Measurements from ENCODE around the gene STEAP3. TPM values are rescaled to one million over a fixed set of nuclear protein-coding genes. Genes with fewer than 3 reads are reported as not detected.

The STEAP3 gene
- total and polyA plus RNA-seq, 8 donors = 2.9 to 56.7 (median 12.6) TPM

DNA sequence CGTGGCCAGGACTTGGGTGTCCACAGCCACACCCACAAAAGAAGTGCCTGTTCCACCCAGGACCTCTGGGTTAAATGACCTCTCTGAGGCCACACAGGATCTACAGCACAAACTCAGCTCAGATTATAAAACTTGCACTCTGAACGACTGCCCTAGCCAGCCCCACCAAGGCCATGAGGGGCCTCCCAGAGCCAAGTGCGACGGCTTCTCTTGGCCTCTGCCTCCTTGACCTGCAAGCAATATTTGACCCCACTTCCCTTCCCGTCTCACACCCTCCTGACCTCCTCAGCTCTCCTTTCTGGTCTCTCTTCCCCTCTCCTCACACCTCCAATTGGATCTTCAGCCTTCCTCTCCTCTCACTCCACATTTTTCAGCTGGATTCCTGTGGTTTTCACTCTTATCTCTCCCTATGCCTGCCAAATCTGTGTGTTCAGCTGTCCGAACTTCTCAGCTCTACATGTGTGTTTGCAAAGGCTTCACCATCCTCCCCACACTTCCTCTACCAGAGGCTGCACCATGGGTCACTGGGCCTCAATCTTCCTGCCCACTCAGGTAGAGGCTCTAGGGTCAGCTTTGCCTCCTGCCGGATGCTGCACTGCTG is 25.3 kb upstream of the STEAP3 start:
- Histone ChIP-seq H3K36me3 (no peaks in the 10 kb centered on the region), H3K4me1 (peaks cover 0 to 17% (median 8%) of the 10 kb centered on the region in 4 donors), H3K9me3 (no peaks in the 10 kb centered on the region), H3K4me3 (no peak overlapping the region), H3K27ac (no peak overlapping the region), H3K27me3 (peaks cover 0 to 13% (median 0%) of the 10 kb centered on the region in 3 donors)
- WGBS, 5 donors = 30 to 60% (median 42%) methylated on average over 7 of the region's 7 CpGs
- intact Hi-C loops (cut with DNase I; ENCODE audit: low total_unique reads) = no loop called here
- peak in 1 of 2 donors; percentile 35 for DNase-seq
- TF ChIP-seq POLR2A (IDR thresholded peaks at IDR 0.05) = no peak
- no peak for TF ChIP-seq POLR2AphosphoS5 (IDR thresholded peaks at IDR 0.05)
- no peak for TF ChIP-seq EP300 (IDR thresholded peaks at IDR 0.05)
- TF ChIP-seq CTCF (IDR thresholded peaks at IDR 0.05) = no peak

GRCh38 chr2:119201815-119202214 is 21.8 kb upstream of the STEAP3 start:
- intact Hi-C loops (cut with DNase I; ENCODE audit: low total_unique reads) = no loop called here
- TF ChIP-seq CTCF (IDR thresholded peaks at IDR 0.05) (no peak), POLR2AphosphoS5 (IDR thresholded peaks at IDR 0.05) (no peak), EP300 (IDR thresholded peaks at IDR 0.05) (no peak), POLR2A (IDR thresholded peaks at IDR 0.05) (no peak)
- 83 to 87% (median 86%) methylated on average over 5 of the region's 5 CpGs for WGBS, 5 donors

GRCh38 chr2:119202610-119203310 is 20.9 kb upstream of the STEAP3 start:
- intact Hi-C loops (cut with DNase I; ENCODE audit: low total_unique reads) = no loop called here
- Histone ChIP-seq H3K4me1 (peaks cover 0 to 12% (median 8%) of the 10 kb centered on the region in 4 donors), H3K27me3 (peaks cover 0 to 4% (median 0%) of the 10 kb centered on the region in 3 donors), H3K9me3 (no peaks in the 10 kb centered on the region), H3K4me3 (no peak overlapping the region), H3K36me3 (no peaks in the 10 kb centered on the region), H3K27ac (no peak overlapping the region)
- no peak for DNase-seq
- 82 to 93% (median 88%) methylated on average over 1 of the region's 1 CpG for WGBS, 5 donors
- no peak for TF ChIP-seq EP300 (IDR thresholded peaks at IDR 0.05)
- no peak for TF ChIP-seq CTCF (IDR thresholded peaks at IDR 0.05)
- TF ChIP-seq POLR2A (IDR thresholded peaks at IDR 0.05) = no peak
- no peak for TF ChIP-seq POLR2AphosphoS5 (IDR thresholded peaks at IDR 0.05)

More at GRCh38 chr2:119201815-119202214, 21.8 kb upstream of the STEAP3 start:
- Histone ChIP-seq H3K4me3 (no peak overlapping the region), H3K36me3 (no peaks in the 10 kb centered on the region), H3K27ac (no peak overlapping the region), H3K27me3 (peaks cover 0 to 4% (median 0%) of the 10 kb centered on the region in 3 donors), H3K4me1 (peaks cover 0 to 16% (median 8%) of the 10 kb centered on the region in 4 donors), H3K9me3 (no peaks in the 10 kb centered on the region)
- DNase-seq = no peak

- Histone ChIP-seq H3K4me1 (no peaks in the 10 kb centered on the region), H3K27me3 (peaks cover 0 to 4% (median 0%) of the 10 kb centered on the region in 3 donors), H3K4me3 (no peak overlapping the region), H3K27ac (no peak overlapping the region), H3K36me3 (no peaks in the 10 kb centered on the region), H3K9me3 (no peaks in the 10 kb centered on the region)
- DNase-seq = no peak
- intact Hi-C loops (cut with DNase I; ENCODE audit: low total_unique reads) = no loop called here
- TF ChIP-seq POLR2A (IDR thresholded peaks at IDR 0.05) (no peak), POLR2AphosphoS5 (IDR thresholded peaks at IDR 0.05) (no peak), CTCF (IDR thresholded peaks at IDR 0.05) (no peak), EP300 (IDR thresholded peaks at IDR 0.05) (no peak)
- 85 to 93% (median 88%) methylated on average over 1 to 6 of the region's 6 CpGs for WGBS, 5 donors
These were observed 19.1 kb upstream of the STEAP3 start for GRCh38 chr2:119204525-119204924.
